HG02840 (cell line): ENCODE measurements around the gene SCN8A.
"Not testable (repeated sequence)": the region's sequence is repeated elsewhere in the genome, so short reads cannot be mapped to it uniquely, and the experiment has no call there.

Source experiments
- ATAC-seq: cut with Tn5 transposase; IDR thresholded peaks from one replicate; pipeline ENCODE4 v1.9.1; 2021; ENCODE audit warnings: mild to moderate bottlenecking, moderate library complexity, moderate number of reproducible peaks; ENCODE audit not compliant: unreplicated experiment, low FRiP score

The SCN8A gene

DNA sequence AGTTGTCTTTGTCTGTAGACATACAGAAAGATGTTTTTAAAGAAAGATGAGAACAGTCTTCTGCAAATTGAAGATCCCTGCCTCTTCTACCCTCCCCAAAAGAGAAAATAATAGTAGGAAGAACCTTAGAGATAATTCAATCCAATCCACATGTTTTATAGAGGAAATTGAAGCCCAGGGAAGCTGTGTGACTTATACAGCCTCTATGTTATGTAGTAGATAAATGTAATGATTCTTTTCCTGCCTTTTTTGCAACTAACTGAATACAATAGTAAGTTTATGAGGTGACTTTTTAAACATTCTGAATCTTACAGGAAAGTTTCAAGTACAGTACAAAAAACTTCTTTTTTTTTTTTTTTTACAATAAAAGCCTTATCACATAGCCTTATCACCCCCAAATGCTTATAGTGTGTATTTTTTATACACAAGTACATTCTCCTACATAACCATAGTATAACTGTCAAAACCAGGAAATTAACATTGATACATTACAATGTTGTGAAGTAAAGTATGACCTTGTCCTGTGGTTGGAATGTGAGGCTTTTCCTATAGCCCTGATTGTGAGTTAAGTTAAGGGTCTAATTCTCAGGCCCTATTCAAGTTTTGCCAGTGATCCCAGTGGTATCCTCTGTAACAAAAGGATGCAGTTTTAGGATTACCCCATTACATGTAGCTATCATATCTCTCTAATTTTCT is 163.1 kb downstream of the SCN8A start:
- ATAC-seq: no peak

DNA sequence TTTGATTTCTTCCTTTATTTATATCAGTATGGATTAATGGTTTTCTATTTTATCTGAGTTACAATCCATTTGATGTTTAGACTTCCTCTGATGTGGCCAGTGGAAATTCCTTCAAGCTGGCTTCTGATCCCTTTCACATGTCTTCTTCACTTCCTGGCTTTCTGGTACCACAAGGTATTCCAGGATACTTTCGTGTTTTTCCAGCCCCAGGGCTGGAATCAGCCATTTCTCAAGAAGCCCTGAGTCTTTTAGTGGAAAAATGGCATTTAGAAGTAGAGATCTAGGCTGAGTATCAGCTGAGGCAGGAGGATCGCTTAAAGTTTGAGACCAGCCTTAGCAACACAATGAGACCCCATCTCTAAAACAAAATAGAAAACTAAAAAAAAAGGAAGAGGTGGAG is 164.2 kb downstream of the SCN8A start:
- no peak for ATAC-seq

DNA sequence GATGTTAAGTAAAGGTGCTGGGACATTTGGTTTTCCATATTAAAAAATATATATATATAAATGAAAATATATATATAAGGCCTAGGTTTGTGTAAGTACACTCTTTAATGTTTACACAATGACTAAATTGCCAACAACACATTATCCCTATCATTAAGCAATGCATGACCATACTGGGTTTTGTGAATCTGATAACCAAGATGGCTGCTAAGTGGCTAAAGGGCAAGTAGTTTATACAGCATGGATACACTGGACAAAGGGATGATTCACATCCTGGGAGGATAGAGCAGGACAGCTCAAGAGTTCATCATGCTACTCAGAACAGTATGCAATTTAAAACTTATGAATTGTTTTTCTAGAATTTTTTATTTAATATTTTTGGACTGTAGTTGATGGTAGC is 168.1 kb downstream of the SCN8A start:
- no peak for ATAC-seq

DNA sequence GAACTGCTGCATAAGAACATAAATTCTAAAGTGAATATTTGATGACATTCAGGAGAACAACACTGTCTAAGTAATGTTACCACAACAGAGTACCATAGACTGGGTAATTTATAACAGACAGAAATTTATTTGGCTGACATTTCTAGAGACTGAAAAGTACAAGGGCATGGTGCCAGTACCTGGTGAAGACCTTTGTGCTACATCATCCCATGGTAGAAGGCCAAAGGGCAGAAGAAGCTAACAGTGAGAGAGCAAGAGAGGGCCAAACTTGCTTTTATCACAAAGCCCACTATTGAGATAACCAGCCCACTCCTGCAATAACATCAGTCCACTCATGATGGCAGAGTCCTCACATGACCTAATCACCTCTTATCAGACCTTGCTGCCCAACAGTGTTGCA is 168.7 kb downstream of the SCN8A start:
- ATAC-seq: no peak

DNA sequence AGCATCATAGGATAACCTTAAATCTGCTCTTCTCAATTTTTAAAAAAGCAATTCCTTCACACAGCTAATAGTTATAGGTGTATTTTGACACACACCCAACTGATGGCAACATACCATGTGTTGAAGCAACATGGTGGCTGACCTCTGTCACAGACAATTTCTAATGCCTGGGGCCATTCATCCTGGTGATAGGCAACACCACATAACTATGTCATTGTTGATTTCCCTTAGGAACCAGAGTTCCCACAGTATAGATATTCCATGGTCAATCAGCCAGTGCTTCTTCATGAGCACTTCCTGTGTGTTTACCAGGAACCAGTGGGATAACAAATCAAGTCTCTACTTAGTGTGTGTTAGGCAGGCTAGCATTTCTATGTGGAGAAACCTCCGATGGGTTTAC is 169.2 kb downstream of the SCN8A start:
- no peak for ATAC-seq

DNA sequence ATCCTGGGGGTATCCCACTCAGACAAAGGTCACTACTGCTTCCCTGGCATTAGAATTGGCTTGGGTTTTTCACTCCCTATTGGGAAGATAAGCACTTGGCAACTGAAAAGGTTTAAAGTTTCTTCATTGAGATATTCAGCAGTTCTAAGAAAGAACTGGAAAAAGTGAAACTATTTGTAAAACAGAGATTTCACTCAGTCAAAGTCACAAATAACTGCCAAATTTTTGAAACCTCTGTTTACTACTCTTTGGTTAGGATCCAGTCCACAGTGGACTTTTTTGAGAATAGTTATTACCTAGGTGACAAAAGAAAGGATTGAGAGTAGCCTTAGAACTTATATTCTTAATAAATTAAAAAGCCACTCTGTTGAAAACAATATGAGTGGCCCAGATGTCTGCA is 172.7 kb downstream of the SCN8A start:
- ATAC-seq: no peak

DNA sequence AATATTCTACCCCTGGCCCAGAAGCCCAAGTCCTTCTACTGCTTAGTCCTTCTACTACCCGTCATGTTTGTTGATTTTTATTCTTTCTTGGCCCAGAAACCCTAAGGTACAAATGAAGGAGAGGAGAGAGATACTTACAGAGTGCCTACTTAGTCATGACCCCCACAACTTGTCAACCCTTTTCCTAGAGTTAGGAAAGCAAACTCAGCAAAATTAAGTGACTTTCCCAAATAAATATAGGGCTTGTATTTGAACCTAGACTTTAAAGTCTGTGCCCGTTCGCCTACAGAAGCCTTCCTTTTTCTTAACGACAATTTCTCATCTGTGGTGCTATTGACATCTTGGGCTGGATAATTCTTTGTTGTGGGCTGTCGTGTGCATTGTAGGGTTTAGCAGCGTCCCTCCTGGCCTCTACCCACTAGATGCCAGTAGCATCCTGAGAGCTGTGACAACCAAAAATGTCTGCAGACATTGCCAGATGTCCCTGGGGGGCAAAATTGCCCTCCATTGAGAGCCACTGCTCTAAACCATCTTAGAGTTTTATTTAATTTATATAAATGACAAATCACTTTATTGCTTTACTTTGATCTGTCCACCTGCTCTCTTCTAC is 175.1 kb downstream of the SCN8A start:
- no peak for ATAC-seq

DNA sequence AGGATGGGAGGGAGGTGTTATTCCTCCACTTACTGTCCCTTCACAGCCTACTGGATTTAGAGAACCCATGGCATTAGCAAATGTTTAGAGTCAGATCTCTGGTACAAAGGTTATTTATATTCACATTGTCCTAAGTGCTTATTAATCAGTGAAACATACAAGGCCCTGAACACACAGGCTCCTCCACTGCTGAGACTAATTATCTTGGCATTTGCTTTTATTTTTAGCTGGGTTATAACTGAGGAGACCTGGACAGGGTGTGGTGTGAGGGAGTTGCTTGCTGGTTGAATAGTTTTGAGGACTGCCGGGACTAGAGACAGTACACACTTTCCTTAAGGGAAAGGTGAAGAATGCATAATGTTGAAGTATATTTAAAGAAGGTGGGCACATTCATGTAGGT is 180.0 kb downstream of the SCN8A start:
- ATAC-seq: no peak

DNA sequence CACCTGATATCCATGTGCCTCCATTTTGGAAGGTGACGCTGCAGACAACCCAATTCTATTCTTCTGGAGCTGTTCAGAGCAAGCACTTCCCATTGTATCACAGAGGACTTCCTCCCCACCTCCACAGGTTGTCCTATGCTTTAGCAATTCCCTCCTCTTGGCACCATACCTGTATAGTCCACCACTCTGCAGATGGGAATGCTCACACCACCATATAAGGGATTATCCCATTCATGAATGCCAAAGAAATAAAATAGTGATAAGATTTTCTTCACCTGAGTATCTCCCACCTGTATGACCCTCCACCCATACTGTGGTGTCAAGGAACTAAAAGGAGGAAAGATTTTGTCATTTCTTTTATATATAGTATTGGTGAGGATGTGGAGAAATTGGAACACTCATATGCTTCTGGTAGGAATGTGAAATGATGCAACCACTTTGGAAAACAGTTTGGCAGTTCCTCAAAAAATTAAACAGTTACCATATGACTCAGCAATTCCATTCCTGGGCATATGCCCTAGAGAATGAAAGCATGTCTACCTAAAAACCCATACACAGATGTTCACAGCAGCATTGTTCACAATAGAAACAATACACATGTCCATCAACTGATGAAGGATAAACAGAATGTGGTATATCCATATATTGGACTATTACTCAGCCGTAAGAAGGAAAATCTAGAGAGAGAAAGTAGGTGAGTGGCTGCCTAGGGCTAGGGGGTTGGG is 182.3 kb downstream of the SCN8A start:
- no peak for ATAC-seq

DNA sequence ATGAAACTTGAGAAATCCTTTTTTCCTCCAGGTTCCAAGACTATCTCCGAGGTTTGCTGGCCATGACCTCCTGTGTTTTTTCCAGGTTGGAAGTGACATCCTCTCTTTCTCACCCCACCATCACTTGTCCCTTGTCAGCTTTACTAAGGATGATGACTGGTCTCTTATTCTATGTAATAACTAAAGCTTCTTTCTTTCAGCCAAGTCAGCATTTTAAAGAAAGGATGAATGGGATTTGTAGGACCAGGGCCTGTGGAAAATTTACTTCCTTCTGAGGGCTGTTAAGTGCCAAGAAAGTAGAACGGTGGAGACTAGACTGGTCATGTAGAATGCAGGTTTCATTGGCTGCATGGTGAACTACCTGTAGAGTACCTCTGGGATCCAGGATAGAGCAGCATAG is 183.9 kb downstream of the SCN8A start:
- no peak for ATAC-seq

DNA sequence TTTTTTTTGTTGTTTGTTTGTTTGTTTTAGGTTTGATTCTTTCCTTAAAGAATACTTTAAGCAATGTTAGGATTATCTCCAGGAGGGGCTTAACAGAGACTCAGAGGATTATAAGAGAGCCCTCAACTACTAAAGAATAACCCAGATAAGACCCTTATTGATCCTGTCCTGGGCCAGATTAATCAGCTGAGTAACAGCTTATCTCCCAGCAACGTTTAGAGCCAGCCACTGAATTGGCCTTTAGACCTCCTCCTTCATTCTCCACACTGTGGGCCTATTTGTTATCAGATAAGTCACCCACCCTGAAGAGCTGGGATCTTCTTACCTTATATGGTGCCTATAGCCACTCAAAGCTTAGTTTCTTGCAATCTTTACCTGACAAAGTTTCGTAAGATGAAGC is 186.4 kb downstream of the SCN8A start:
- ATAC-seq: no peak

DNA sequence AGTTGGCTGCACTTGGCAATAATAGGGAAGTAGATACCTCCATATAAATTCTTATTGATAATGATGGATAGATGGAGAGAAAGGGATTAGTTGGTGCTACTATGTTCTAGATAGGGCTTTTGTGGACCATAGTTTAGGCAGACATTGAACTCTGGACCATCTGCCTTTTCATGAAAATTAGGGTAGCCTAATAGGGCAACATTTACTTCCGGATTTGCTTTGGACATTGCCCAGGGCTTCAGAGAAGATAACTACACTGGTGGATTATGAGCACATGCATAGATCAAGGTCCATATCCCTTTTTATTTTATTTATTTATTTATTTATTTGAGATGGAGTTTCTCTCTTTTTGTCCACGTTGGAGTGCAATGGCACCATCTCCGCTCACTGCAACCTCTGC is 186.9 kb downstream of the SCN8A start:
- ATAC-seq: no peak

DNA sequence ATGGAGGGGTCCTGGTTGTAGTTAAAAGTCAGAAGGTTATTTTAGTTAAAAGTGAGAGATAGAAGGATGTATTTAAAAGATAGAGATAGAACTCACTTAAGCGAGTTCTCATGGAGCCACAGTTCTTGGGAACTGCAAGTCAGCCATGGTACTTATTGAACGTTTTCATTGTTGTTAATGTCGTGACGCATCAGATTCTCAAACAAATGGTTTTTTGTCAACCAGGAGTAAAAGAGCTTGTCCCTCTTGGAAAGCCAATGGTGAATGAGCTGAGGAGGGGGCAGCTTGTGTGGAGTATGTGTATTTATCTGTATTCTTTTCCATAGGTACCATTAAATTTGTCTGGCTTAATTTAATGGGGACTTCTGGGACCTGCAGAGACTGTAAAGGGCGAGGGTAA is 188.8 kb downstream of the SCN8A start:
- ATAC-seq: no peak

DNA sequence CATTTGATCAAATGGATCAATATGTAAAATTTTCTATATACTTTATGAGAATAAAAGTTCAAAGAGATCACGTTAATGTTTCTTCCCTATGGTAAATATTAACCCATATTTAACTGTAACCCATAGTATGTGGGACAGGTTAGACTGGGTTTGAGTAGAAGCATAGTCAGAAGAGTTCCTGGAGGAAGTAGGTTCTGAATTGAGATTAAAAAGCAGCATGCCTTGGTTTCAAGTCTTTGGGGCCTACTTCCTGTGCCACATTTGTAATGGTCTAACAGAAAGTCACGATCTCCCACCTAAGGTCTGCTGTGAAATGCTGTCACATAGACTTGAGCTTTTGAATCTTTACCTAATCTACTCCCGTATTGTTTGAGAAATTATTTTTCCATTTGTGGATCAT is 193.7 kb downstream of the SCN8A start:
- ATAC-seq: no peak

DNA sequence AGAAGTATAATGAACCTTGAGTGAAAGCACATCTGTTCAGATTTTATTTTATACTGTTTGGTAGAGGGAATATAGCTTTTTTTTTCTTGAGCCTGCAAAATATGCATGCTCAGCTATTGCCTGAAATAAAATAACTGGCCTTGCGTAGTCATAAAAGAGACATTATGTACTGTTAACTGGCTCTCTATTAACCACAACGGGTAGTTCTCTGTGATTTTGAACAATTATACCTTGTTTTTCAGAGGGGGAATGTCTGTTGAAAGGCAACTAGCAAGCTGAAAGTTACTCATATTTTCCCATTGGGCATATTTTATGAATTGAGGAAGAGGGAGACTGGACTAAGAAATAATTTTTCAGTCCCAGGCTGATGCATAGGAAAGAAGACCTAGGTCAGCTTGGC is 194.9 kb downstream of the SCN8A start:
- no peak for ATAC-seq

DNA sequence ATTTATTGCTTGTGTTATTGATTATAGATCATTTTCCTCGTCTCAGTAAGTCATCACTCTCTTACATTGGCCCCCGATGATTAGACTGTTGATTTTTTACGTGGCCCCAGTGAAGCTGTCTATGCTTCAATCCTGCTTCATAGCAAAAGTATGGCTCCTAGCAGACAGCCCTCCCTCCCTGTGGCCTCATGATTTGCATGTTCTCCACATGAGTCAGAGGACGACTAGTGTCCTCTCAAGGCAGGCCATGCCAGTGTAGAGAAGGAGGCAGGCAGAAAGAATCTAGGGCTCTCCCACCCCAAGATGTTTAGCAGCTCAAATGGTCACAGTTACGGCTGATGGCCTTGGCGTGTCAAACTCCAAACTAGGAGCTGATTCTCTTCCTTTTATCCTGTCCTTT is 197.8 kb downstream of the SCN8A start:
- ATAC-seq: no peak

DNA sequence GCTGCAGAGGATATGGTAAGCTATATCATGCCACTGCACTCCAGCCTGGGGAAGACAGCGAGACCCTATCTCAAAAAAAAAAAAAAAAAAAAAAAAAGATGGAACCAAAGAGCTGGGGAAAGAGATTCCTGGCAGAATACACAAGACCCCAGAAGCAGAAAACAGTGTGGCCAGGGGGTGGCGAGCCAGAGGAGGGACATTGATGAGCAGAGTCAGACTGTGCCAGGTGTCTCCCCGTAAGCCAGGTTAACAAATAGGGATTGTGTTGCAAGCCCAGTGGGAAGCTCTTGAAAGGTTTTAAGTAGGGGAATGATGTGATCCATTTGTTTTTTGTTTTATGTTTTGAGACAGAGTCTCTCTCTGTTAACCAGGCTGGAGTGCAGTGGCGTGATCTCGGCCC is 201.4 kb downstream of the SCN8A start:
- ATAC-seq: no peak

DNA sequence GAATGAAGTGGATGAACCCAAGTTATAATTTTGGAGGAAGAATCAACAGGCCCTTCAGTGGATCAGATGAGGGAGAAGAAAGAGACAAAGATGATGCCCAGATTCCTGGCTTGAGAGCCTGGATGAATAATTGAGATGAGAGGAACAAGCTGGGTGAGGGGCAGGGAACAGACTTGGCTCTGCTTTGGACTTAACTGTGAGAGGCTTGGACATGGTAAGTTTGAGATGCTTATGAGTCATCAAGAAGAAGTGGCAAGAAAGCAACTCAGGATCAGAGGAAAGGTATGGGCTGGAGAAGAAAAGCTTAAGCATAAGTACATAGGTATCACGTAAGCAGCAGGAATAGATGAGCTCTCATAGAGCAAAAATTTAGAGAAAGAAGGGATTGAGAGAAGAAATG is 202.2 kb downstream of the SCN8A start:
- ATAC-seq: no peak

DNA sequence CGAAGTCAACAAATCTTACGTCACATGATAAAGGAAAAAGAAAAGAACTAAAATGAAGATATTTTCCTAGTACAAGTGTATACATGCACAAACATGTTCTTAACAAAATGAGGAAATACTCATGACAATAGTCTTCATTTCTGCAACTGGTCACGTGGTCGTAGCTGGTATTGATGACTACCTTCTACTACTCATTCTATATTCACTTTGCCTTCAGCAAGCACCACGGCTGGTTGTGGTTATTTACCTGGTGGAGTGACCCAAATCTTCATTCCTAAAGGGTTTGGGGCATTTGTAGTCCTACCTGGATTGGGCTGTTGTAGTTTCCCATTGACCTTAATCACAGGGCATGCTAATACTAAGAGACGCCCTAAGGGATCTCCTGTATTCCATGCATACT is 206.3 kb downstream of the SCN8A start:
- ATAC-seq: no peak

DNA sequence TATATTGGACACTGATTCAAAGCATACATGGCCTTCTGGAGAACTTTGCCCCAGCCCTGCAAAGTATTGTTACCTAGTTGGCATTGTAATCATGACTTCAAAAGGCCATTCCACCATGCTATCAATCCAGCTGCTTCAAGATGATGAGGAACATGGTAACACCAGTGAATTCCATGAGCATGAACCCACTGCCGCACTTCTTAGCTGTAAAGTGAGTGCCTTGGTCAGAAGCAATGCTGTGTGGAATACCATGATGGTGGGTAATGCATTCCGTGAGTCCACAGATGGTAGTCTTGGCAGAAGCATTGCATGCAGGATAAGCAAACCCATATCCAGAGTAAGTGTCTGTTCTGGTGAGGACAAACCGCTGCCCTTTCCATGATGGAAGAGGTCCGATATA is 207.0 kb downstream of the SCN8A start:
- not testable (repeated sequence) for ATAC-seq

DNA sequence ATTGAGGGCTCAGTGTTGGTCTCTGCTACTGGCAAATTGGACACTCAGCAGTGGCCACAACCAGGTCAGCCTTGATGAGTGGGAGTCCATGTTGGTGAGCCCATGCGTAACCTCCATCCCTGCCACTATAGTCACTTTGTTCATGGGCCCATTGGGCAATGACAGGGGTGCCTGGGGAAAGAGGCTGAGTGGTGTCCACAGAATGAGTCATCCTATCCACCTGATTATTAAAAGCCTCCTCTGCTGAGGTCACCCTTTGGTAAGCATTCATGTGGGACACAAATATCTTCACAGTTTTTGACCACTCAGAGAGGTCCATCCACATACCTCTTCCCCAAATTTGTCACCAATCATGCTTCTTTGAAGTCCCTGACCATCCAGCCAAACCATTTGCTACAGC is 207.5 kb downstream of the SCN8A start:
- no peak for ATAC-seq

DNA sequence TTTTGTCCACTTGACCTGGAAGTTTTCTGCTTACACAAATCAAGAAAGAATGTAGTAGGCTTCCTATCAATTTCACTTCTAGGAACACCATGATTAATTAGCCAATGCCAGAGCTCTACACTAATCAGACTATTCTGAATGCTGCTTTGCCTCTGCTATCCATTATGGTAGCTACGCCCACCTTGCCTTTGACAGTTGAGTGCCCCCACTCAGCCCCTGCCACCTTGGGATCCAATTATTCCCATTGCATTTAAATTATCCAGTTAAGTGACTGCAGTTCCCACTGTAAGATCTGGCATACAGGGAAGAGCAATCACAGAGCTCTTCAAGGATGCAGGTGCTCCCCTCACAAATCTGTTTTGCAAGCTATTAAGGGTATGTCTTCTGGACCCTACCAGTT is 210.0 kb downstream of the SCN8A start:
- no peak for ATAC-seq
